ENCODE measurements around the gene KATNAL2.

- TF ChIP-seq CTCF (optimal IDR thresholded peaks at IDR 0.05 in 1 of 3, IDR thresholded peaks at IDR 0.05 in 1 of 3, conservative IDR thresholded peaks at IDR 0.05 in 1 of 3; ENCODE audit: extremely low read depth in 1 of 3, insufficient read depth in 2 of 3, low read length in 3 of 3), result peak in 2 of 3 experiments; percentile 40 to 47
- TF ChIP-seq EZH2 (IDR thresholded peaks at IDR 0.05; ENCODE audit: low read length), result no peak
Observed at GRCh38 chr18:46950064-46950656, 32.8 kb downstream of the KATNAL2 start.
